ENCODE data around the gene ITLN1.

- TF ChIP-seq REST (tag by site-specific recombination; IDR thresholded peaks at IDR 0.05) (no peak), CTCF (tag by site-specific recombination; IDR thresholded peaks at IDR 0.05) (no peak), ZNF561 (tag by site-specific recombination; IDR thresholded peaks at IDR 0.05; ENCODE audit: borderline replicate concordance) (no peak)
Measured at GRCh38 chr1:160877221-160877620, 7.8 kb downstream of the ITLN1 start.
